GM12892 (cell line): Measurements from ENCODE around the gene CARD9.
"Not testable (repeated sequence)": the region's sequence is repeated elsewhere in the genome, so short reads cannot be mapped to it uniquely, and the experiment has no call there.

ENCODE experiments used
- DNase-seq: peaks from one replicate; pipeline ENCODE4 v3.0.0; 2011; ENCODE audit not compliant: insufficient read length
- FAIRE-seq: peaks from 2 replicates; lab custom pipeline; 2011; peaks lifted over from hg19 to GRCh38; lab: Jason Lieb, UNC
- POLR2A ChIP-seq: IDR thresholded peaks from 2 replicates; pipeline ENCODE4 v1.6.1; 2011; ENCODE audit warnings: low read depth, low read length, control low read depth
- POLR2AphosphoS5 ChIP-seq: IDR thresholded peaks from 2 replicates; pipeline ENCODE4 v1.6.1; 2011; ENCODE audit warnings: low read depth, low read length, control low read depth
- TAF1 ChIP-seq: IDR thresholded peaks from 2 replicates; pipeline ENCODE4 v1.6.1; 2011; ENCODE audit warnings: low read depth, mild to moderate bottlenecking, control low read depth, low read length, borderline replicate concordance

Gene CARD9

GRCh38 chr9:136326761-136327303 lies 46.6 kb downstream of the CARD9 start:
- FAIRE-seq (no peak), DNase-seq (no peak)
- TF ChIP-seq TAF1 = no peak
- TF ChIP-seq POLR2AphosphoS5 = no peak
- TF ChIP-seq POLR2A = no peak

GRCh38 chr9:136326061-136326760 lies 47.3 kb downstream of the CARD9 start:
- TF ChIP-seq TAF1 = no peak
- TF ChIP-seq POLR2A = no peak
- no peak for TF ChIP-seq POLR2AphosphoS5
- DNase-seq (no peak), FAIRE-seq (no peak)

GRCh38 chr9:136325358-136325757 lies 48.1 kb downstream of the CARD9 start:
- TF ChIP-seq TAF1 (no peak), POLR2AphosphoS5 (no peak), POLR2A (no peak)

GRCh38 chr9:136324501-136325300 lies 48.8 kb downstream of the CARD9 start:
- TF ChIP-seq POLR2AphosphoS5 (no peak), TAF1 (no peak), POLR2A (no peak)
- no peak for FAIRE-seq
- no peak for DNase-seq

More at GRCh38 chr9:136325358-136325757, 48.1 kb downstream of the CARD9 start:
- FAIRE-seq = no peak
- DNase-seq = no peak

GRCh38 chr9:136323371-136323789 lies 50.1 kb downstream of the CARD9 start:
- FAIRE-seq = no peak
- no peak for DNase-seq
- no peak for TF ChIP-seq POLR2A
- TF ChIP-seq POLR2AphosphoS5 = no peak
- no peak for TF ChIP-seq TAF1

GRCh38 chr9:136322756-136323330 lies 50.6 kb downstream of the CARD9 start:
- no peak for TF ChIP-seq POLR2AphosphoS5
- FAIRE-seq (no peak), DNase-seq (no peak)

GRCh38 chr9:136321561-136321960 lies 51.9 kb downstream of the CARD9 start:
- DNase-seq (no peak), FAIRE-seq (no peak)
- TF ChIP-seq POLR2AphosphoS5 (no peak), POLR2A (no peak), TAF1 (no peak)

GRCh38 chr9:136320972-136321371 lies 52.5 kb downstream of the CARD9 start:
- not testable (repeated sequence) for FAIRE-seq, DNase-seq

- DNase-seq, FAIRE-seq: not testable (repeated sequence)
Measured at GRCh38 chr9:136319955-136320354, 53.5 kb downstream of the CARD9 start.

GRCh38 chr9:136319244-136319643 lies 54.2 kb downstream of the CARD9 start:
- not testable (repeated sequence) for FAIRE-seq, DNase-seq

- FAIRE-seq = no peak
- DNase-seq = no peak
- TF ChIP-seq POLR2AphosphoS5 = no peak
- TF ChIP-seq TAF1 = no peak
- no peak for TF ChIP-seq POLR2A
Measured at GRCh38 chr9:136318776-136319241, 54.7 kb downstream of the CARD9 start.
